K562 (cell line): ENCODE measurements around the gene MS4A18. TPM values are rescaled to one million over a fixed set of nuclear protein-coding genes. Genes with fewer than 3 reads are reported as not detected.

ENCODE experiments used
- ATAC-seq: fragments of 200-7000 bp; cut with Tn5 transposase; 3 replicates; pipeline ENCODE4 v1.9.1; 2020; ENCODE audit warnings: moderate library complexity
- BruUV-seq: library from RNA; stranded (reverse); fragments of 400-500 nt; replicated peaks from 2 replicates; lab custom pipeline; 2021; lab: Mats Ljungman, UMichigan
- CTCF ChIA-PET: fragments of 300-600 bp; formaldehyde crosslinking; extraction: SDS; loops from one replicate; lab custom pipeline; 2021; ENCODE audit warnings: low intra/inter-chr PET ratio; lab: Yijun Ruan, JAX
- POLR2A ChIA-PET: fragments of 300-600, 350-650 bp; sonication (Branson Sonifier 250); formaldehyde crosslinking; extraction: SDS; loops from one replicate; lab custom pipeline; 2021; ENCODE audit warnings: antibody characterized with exemption, inconsistent platforms; lab: Yijun Ruan, JAX
- DNase-seq, 4 experiments: peaks; one replicate each; pipeline versions ENCODE4 v3.0.0 to v3.0.0-alpha.2; 2011 to 2018; ENCODE audit warnings: low spot score in 3 of 4, mixed read lengths in 3 of 4; ENCODE audit errors: extremely low read depth in 1 of 4
- FAIRE-seq: peaks from 2 replicates; lab custom pipeline; 2011; peaks lifted over from hg19 to GRCh38; lab: Jason Lieb, UNC
- H2AFZ ChIP-seq: 2 replicates; pipeline ENCODE4 v1.6.0; 2011; ENCODE audit warnings: low read depth, low read length, control low read depth, inconsistent platforms
- H3K27ac ChIP-seq: fragments of 200-600 bp; 3 replicates; pipeline ENCODE4 v1.8.0; 2011; ENCODE audit warnings: low read depth, mild to moderate bottlenecking, control low read depth, inconsistent platforms, low read length, moderate library complexity, mixed read lengths; ENCODE audit errors: extremely low read depth
- H3K27me3 ChIP-seq, 2 experiments: fragments of 300-600 bp in 1 of 2; 2 replicates in 1 of 2; 3 replicates in 1 of 2; pipeline versions ENCODE4 v1.6.0 to v1.8.0; 2011; ENCODE audit warnings: inconsistent platforms in 2 of 2, low read length in 2 of 2, mild to moderate bottlenecking in 1 of 2, mixed read lengths in 1 of 2, moderate library complexity in 1 of 2; ENCODE audit not compliant: control insufficient read depth in 2 of 2, insufficient read depth in 2 of 2
- H3K36me3 ChIP-seq: fragments of 300-600 bp; 3 replicates; pipeline ENCODE4 v1.8.0; 2011; ENCODE audit warnings: mild to moderate bottlenecking, low read length, inconsistent platforms; ENCODE audit not compliant: control insufficient read depth, insufficient read depth
- H3K4me1 ChIP-seq, 2 experiments: fragments of 200-600 bp in 1 of 2; replicated peaks in 1 of 2; 2 replicates in 1 of 2; 3 replicates in 1 of 2; pipeline versions ENCODE4 v1.5.1 to v1.8.0; 2011; ENCODE audit warnings: inconsistent platforms in 2 of 2, low read length in 2 of 2, mild to moderate bottlenecking in 1 of 2, mixed read lengths in 1 of 2, moderate library complexity in 1 of 2; ENCODE audit not compliant: control insufficient read depth in 2 of 2, insufficient read depth in 2 of 2
- H3K4me2 ChIP-seq: 2 replicates; pipeline ENCODE4 v1.6.1; 2011; ENCODE audit warnings: low read length, control low read depth, inconsistent platforms, mixed read lengths; ENCODE audit not compliant: insufficient read depth
- H3K4me3 ChIP-seq: fragments of 200-600 bp; sonication (generic), shearing (Covaris generic); 2 replicates; pipeline ENCODE4 v1.5.1; 2016; ENCODE audit warnings: control low read depth, inconsistent platforms
- H3K79me2 ChIP-seq: fragments of 200-600 bp; 3 replicates; pipeline ENCODE4 v1.8.0; 2011; ENCODE audit warnings: low read length, inconsistent platforms; ENCODE audit not compliant: control insufficient read depth, insufficient read depth
- H3K9ac ChIP-seq, 2 experiments: 2 replicates each; pipeline versions ENCODE4 v1.6.0 to v1.6.1; 2011; ENCODE audit warnings: low read depth in 2 of 2, low read length in 2 of 2, control low read depth in 1 of 2, inconsistent platforms in 1 of 2, mild to moderate bottlenecking in 1 of 2, mixed read lengths in 1 of 2; ENCODE audit not compliant: insufficient read depth in 1 of 2
- H3K9me1 ChIP-seq: one replicate; pipeline ENCODE4 v1.6.0; 2011; ENCODE audit warnings: inconsistent platforms, mild to moderate bottlenecking, low read length, moderate library complexity; ENCODE audit not compliant: control insufficient read depth, insufficient read depth
- H3K9me3 ChIP-seq: replicated peaks from 2 replicates; pipeline ENCODE4 v1.5.1; 2011; ENCODE audit warnings: low read depth, low read length, inconsistent platforms; ENCODE audit not compliant: control insufficient read depth, insufficient read depth
- H4K20me1 ChIP-seq: replicated peaks from 2 replicates; pipeline ENCODE4 v1.6.1; 2011; ENCODE audit warnings: low read length, inconsistent platforms, mixed read lengths; ENCODE audit not compliant: control insufficient read depth, insufficient read depth
- MED1 ChIP-seq: sonication (generic); formaldehyde crosslinking; IDR thresholded peaks from 2 replicates; pipeline ENCODE4 v1.8.1; 2023; ENCODE audit warnings: missing genetic modification reagents, borderline replicate concordance
- NR2C2 ChIP-seq, 2 experiments: fragments of 200-800 bp in 1 of 2; sonication (Bioruptor generic) in 1 of 2; sonication (generic) in 1 of 2; formaldehyde crosslinking in 1 of 2; IDR thresholded peaks; 2 replicates each; pipeline versions ENCODE4 v1.6.1 to v1.8.0; 2016 to 2022; ENCODE audit warnings: mild to moderate bottlenecking in 1 of 2, missing compliant biosample characterization in 1 of 2, missing genetic modification characterization in 1 of 2, missing genetic modification reagents in 1 of 2
- PCBP2 ChIP-seq: fragments of 200-400 bp; formaldehyde crosslinking; IDR thresholded peaks from 2 replicates; pipeline ENCODE4 v1.6.1; 2018; ENCODE audit warnings: low read length, low read depth, mild to moderate bottlenecking, moderate library complexity; ENCODE audit not compliant: poor library complexity, severe bottlenecking
- SAFB2 ChIP-seq: fragments of 200-400 bp; formaldehyde crosslinking; IDR thresholded peaks from 2 replicates; pipeline ENCODE4 v1.6.1; 2018; ENCODE audit warnings: borderline replicate concordance, low read length, low read depth, moderate library complexity; ENCODE audit not compliant: severe bottlenecking
- SRSF1 ChIP-seq: fragments of 200-400 bp; formaldehyde crosslinking; IDR thresholded peaks from 2 replicates; pipeline ENCODE4 v1.6.1; 2017; ENCODE audit warnings: mild to moderate bottlenecking, low read depth, low read length, moderate library complexity
- YY1 ChIP-seq, 3 experiments: IDR thresholded peaks; 2 replicates each; pipeline ENCODE4 v1.6.1; 2011; ENCODE audit warnings: low read length in 2 of 3, mild to moderate bottlenecking in 2 of 3, moderate library complexity in 2 of 3, borderline replicate concordance in 1 of 3, control low read depth in 1 of 3, low read depth in 1 of 3; ENCODE audit not compliant: insufficient read depth in 3 of 3, insufficient replicate concordance in 2 of 3, control insufficient read depth in 1 of 3, insufficient read length in 1 of 3; ENCODE audit errors: extremely low read depth in 1 of 3
- ZFPM2 ChIP-seq: fragments of 250-450 bp; sonication (Bioruptor Pico); IDR thresholded peaks from 2 replicates; pipeline ENCODE4 v1.5.1; 2022; ENCODE audit warnings: mild to moderate bottlenecking
- ZNF398 ChIP-seq: fragments of 250-450 bp; sonication (Bioruptor Pico); IDR thresholded peaks from 2 replicates; pipeline ENCODE4 v1.8.0; 2021; ENCODE audit warnings: moderate library complexity, mild to moderate bottlenecking, inconsistent platforms
- ZNF695 ChIP-seq: fragments of 450-650 bp; formaldehyde crosslinking; IDR thresholded peaks from 2 replicates; pipeline ENCODE4 v1.4.0; 2020; ENCODE audit warnings: mild to moderate bottlenecking, moderate library complexity
- WGBS: fragments of 100-300 bp; shearing (Covaris generic); methylation state at CpG from one replicate; pipeline ENCODE4 v1.1.6; 2016; ENCODE audit warnings: low coverage, mixed read lengths; ENCODE audit not compliant: insufficient coverage; ENCODE audit errors: missing lambda C conversion rate; 5-methylcytosine and 5-hydroxymethylcytosine counted together
- in situ Hi-C: fragments of 300-500 bp; cut with MboI; formaldehyde crosslinking; loops from 4 replicates; pipeline ENCODE4 v1.15.0; 2018; ENCODE audit warnings: inconsistent platforms, mixed read lengths
- intact Hi-C: fragments of 100-400 bp; cut with micrococcal nuclease; formaldehyde crosslinking; loops from 2 replicates; pipeline ENCODE4 v1.14.2; 2022
- polyA plus RNA-seq, 8 experiments: library from polyadenylated mRNA; depleted of rRNA in 4 of 8; stranded (reverse) in 5 of 8; unstranded in 3 of 8; fragments of >200 nt; fragmentation: Nextera tagmentation in 2 of 8; fragmentation: Illumina TruSeq in 1 of 8; extraction: Ambion mirVana in 2 of 8; extraction: Trizol in 1 of 8; gene quantifications; 2 replicates each; pipeline versions ENCODE4 v1.2.1 to v1.2.3, GENCODE V29; 2011 to 2014; ENCODE audit warnings: inconsistent platforms in 1 of 8, missing spikeins in 1 of 8
- total RNA-seq, 7 experiments: library from RNA; depleted of rRNA in 6 of 7; stranded (reverse); fragments of >200 nt in 6 of 7; fragmentation: Illumina TruSeq in 2 of 7; extraction: Trizol in 2 of 7; gene quantifications; 2 replicates each; pipeline versions ENCODE4 v1.2.1 to v1.2.3, GENCODE V29; 2011 to 2021; ENCODE audit warnings: low replicate concordance in 1 of 7
- TF ChIP-seq, protein P1 (sequence below): fragments of 450-650 bp; formaldehyde crosslinking; IDR thresholded peaks from 2 replicates; pipeline ENCODE4 v1.4.0; 2022; ENCODE audit warnings: missing genetic modification characterization

MS4A18 gene
- total and polyA plus RNA-seq, 9 of the 15 experiments (the other 6 are each of a cell fraction or from before 2014, with no cell fraction given): not detected

GRCh38 chr11:60679879-60680278 lies 44.6 kb upstream of the MS4A18 start:
- in situ Hi-C loops: no loop called here
- FAIRE-seq (no peak), ATAC-seq (no peak), DNase-seq (no peak)
- no peak overlapping the region for H3K4me3 ChIP-seq
- intact Hi-C loops: no loop called here
- H3K27ac ChIP-seq: no peak overlapping the region
- H3K4me1 ChIP-seq: no peaks in the 10 kb centered on the region
- H3K4me2 ChIP-seq: no peak overlapping the region
- no peaks in the 10 kb centered on the region for H3K9me1 ChIP-seq
- H3K9me3 ChIP-seq: no peaks in the 10 kb centered on the region
- no TSS peak for BruUV-seq
- POLR2A ChIA-PET: no interaction called here
- H3K36me3 ChIP-seq: no peaks in the 10 kb centered on the region
- no peaks in the 10 kb centered on the region for H3K79me2 ChIP-seq
- CTCF ChIA-PET: no interaction called here
- H3K9ac ChIP-seq: no peak overlapping the region
- H3K27me3 ChIP-seq: no peaks in the 10 kb centered on the region
- TF ChIP-seq MED1 (CRISPR knock-in tag) (no peak), YY1 (IDR thresholded peaks at IDR 0.05; ENCODE audit: borderline replicate concordance in 1 of 3, control insufficient read depth in 1 of 3, extremely low read depth in 1 of 3, insufficient read depth in 3 of 3, insufficient read length in 1 of 3, insufficient replicate concordance in 2 of 3, low read depth in 1 of 3, low read length in 2 of 3) (no peak)
- no peaks in the 10 kb centered on the region for H4K20me1 ChIP-seq
- no peak overlapping the region for H2AFZ ChIP-seq

- DNase-seq (no peak), ATAC-seq (no peak), FAIRE-seq (no peak)
- no TSS peak for BruUV-seq
- H4K20me1 ChIP-seq: no peaks in the 10 kb centered on the region
- in situ Hi-C loops: no loop called here
- H3K36me3 ChIP-seq: no peaks in the 10 kb centered on the region
- no peak overlapping the region for H3K9ac ChIP-seq
- H3K4me2 ChIP-seq: no peak overlapping the region
- WGBS: 0% methylated on average over 3 of the region's 3 CpGs
- no peak overlapping the region for H3K27ac ChIP-seq
- CTCF ChIA-PET: no interaction called here
- H3K4me1 ChIP-seq: no peaks in the 10 kb centered on the region
- H3K4me3 ChIP-seq: no peak overlapping the region
- intact Hi-C loops: no loop called here
- no peaks in the 10 kb centered on the region for H3K9me1 ChIP-seq
- POLR2A ChIA-PET: no interaction called here
- no peaks in the 10 kb centered on the region for H3K9me3 ChIP-seq
- H3K27me3 ChIP-seq: no peaks in the 10 kb centered on the region
- no peaks in the 10 kb centered on the region for H3K79me2 ChIP-seq
- H2AFZ ChIP-seq: no peak overlapping the region
- TF ChIP-seq ZNF695 (CRISPR knock-in tag): no peak
- no peak for TF ChIP-seq PCBP2
- TF ChIP-seq ZFPM2 (CRISPR knock-in tag): no peak
- no peak for TF ChIP-seq SRSF1
- no peak for TF ChIP-seq NR2C2 (CRISPR knock-in tag; IDR thresholded peaks at IDR 0.05)
- TF ChIP-seq NR2C2 (tag; IDR thresholded peaks at IDR 0.05): no peak
- TF ChIP-seq, protein P1, sequence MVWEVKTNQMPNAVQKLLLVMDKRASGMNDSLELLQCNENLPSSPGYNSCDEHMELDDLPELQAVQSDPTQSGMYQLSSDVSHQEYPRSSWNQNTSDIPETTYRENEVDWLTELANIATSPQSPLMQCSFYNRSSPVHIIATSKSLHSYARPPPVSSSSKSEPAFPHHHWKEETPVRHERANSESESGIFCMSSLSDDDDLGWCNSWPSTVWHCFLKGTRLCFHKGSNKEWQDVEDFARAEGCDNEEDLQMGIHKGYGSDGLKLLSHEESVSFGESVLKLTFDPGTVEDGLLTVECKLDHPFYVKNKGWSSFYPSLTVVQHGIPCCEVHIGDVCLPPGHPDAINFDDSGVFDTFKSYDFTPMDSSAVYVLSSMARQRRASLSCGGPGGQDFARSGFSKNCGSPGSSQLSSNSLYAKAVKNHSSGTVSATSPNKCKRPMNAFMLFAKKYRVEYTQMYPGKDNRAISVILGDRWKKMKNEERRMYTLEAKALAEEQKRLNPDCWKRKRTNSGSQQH (CRISPR knock-in tag): no peak
- no peak for TF ChIP-seq SAFB2
- no peak for TF ChIP-seq ZNF398 (CRISPR knock-in tag)
Measured at GRCh38 chr11:60680455-60681119, 43.9 kb upstream of the MS4A18 start.
